Measurements from ENCODE around the gene PTPRN2.

DNA sequence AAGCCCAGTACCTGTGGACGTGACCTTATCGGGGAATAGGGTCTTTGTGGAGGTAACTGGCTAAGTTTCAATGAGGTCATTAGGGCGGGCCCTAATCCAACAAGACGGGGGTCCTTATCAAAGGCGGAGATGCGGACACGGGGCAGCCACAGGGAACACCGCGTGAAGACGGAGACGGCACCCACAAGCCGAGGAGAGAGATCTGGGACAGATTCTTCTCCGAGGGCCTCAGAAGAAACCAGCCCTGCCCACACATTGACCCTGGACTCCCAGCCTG lies 733.9 kb downstream of the PTPRN2 start:
- TF ChIP-seq, protein P1, sequence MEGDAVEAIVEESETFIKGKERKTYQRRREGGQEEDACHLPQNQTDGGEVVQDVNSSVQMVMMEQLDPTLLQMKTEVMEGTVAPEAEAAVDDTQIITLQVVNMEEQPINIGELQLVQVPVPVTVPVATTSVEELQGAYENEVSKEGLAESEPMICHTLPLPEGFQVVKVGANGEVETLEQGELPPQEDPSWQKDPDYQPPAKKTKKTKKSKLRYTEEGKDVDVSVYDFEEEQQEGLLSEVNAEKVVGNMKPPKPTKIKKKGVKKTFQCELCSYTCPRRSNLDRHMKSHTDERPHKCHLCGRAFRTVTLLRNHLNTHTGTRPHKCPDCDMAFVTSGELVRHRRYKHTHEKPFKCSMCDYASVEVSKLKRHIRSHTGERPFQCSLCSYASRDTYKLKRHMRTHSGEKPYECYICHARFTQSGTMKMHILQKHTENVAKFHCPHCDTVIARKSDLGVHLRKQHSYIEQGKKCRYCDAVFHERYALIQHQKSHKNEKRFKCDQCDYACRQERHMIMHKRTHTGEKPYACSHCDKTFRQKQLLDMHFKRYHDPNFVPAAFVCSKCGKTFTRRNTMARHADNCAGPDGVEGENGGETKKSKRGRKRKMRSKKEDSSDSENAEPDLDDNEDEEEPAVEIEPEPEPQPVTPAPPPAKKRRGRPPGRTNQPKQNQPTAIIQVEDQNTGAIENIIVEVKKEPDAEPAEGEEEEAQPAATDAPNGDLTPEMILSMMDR (IDR thresholded peaks at IDR 0.05) = no peak
- no peak for TF ChIP-seq POLR2A (IDR thresholded peaks at IDR 0.05)

Measured in sigmoid colon (tissue), 3 donors.